OCI-LY3 (cell line): Measurements from ENCODE around the gene PRPH.

Source experiments
- EZH2phosphoT487 ChIP-seq: fragments of 200-600 bp; shearing (Covaris generic); IDR thresholded peaks from 2 replicates; pipeline ENCODE4 v1.6.1; 2018; ENCODE audit warnings: antibody characterized with exemption, mixed run types, low read depth
- TF ChIP-seq, protein P1 (sequence below): fragments of 200-600, 300-600 bp; sonication (generic); IDR thresholded peaks from 2 replicates; pipeline ENCODE4 v1.5.1; 2014; ENCODE audit warnings: antibody characterized with exemption, low read length, low read depth

GRCh38 chr12:49327368-49327767 lies 32.4 kb downstream of the PRPH start:
- TF ChIP-seq, protein P1, sequence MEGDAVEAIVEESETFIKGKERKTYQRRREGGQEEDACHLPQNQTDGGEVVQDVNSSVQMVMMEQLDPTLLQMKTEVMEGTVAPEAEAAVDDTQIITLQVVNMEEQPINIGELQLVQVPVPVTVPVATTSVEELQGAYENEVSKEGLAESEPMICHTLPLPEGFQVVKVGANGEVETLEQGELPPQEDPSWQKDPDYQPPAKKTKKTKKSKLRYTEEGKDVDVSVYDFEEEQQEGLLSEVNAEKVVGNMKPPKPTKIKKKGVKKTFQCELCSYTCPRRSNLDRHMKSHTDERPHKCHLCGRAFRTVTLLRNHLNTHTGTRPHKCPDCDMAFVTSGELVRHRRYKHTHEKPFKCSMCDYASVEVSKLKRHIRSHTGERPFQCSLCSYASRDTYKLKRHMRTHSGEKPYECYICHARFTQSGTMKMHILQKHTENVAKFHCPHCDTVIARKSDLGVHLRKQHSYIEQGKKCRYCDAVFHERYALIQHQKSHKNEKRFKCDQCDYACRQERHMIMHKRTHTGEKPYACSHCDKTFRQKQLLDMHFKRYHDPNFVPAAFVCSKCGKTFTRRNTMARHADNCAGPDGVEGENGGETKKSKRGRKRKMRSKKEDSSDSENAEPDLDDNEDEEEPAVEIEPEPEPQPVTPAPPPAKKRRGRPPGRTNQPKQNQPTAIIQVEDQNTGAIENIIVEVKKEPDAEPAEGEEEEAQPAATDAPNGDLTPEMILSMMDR = no peak
- no peak for TF ChIP-seq EZH2phosphoT487
